NCI-H510A (cell line): ENCODE results near the gene PPP1R12B.
"Not testable (repeated sequence)": the region's sequence is repeated elsewhere in the genome, so short reads cannot be mapped to it uniquely, and the experiment has no call there.

Experiments used
- DNase-seq: peaks from one replicate; lab custom pipeline; 2025; lab: John Stamatoyannopoulos, UW

The PPP1R12B gene

DNA sequence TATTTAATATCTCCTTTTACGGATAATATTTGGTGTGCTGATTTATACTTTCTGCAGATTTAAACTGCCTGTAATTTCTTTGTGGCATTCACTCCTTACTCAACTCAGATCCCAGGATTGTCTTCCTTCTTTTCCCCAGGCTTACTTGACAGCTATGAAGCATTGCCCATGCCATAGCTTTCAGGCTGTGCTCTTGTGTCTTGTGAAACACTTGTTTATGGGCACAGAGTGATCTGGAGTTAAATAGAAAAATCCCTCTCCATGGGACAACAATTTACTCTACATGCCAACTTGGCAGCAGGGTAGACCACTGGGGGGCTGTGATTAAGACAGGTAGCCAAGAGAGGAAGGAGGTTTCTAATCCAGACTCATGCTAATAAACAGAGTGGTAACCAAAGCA is 57.4 kb downstream of the PPP1R12B start:
- no peak for DNase-seq

DNA sequence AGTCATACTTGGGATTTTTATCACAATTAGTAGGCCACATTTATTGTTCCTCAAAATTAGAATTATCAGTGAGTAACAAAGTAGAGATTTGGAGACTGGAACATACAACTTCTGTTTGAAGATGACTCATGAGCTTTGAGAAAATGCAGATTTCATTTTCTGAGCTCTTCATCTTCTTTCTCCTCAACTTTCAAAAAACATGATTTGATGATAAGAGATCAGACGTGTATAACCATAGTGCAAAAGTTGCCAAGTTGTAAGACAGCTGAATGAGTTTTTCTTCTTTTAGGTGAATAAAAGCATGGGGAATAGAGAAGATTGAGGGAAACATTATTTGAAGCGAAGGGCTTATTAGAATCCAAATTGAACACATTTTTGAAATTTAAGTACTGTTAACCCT is 58.4 kb downstream of the PPP1R12B start:
- DNase-seq, result not testable (repeated sequence)

DNA sequence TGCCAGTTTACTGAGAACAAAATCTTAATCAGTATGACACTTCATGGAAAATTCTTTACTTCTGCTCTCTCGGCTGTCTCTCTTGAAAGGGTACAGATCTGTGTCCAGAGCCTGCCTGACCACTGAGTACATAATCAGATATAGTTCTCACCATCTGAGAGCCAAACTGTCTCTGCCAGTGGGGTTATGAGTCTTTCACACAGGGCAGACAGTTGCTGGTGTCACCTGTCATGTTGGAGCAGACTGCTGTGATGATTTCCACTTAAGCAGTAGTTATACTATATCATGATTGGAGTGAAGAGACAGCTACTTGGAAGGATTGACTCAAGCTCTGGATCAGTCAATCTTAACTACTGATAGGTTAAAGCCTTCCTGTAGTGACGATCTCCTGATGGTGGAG is 58.9 kb downstream of the PPP1R12B start:
- DNase-seq, result not testable (repeated sequence)

DNA sequence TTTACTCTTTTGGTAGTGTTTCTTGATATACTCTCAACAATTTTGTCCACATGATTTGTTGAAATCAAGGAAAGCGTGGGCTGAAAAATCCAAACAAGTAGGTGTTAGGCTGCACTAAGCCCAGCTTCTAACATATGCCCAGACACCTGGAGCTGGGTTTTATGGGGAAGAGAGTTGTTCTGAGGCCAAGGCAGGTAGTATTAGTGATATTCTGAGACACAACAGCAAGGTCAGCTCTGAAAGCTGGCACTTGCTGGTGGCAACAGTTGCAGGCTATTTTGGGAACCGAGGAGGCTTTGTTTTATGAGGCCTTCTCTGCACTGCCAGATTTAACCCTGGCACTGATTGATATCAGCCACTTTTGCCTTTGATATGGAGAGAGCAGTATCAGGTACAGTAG is 61.8 kb downstream of the PPP1R12B start:
- not testable (repeated sequence) for DNase-seq

DNA sequence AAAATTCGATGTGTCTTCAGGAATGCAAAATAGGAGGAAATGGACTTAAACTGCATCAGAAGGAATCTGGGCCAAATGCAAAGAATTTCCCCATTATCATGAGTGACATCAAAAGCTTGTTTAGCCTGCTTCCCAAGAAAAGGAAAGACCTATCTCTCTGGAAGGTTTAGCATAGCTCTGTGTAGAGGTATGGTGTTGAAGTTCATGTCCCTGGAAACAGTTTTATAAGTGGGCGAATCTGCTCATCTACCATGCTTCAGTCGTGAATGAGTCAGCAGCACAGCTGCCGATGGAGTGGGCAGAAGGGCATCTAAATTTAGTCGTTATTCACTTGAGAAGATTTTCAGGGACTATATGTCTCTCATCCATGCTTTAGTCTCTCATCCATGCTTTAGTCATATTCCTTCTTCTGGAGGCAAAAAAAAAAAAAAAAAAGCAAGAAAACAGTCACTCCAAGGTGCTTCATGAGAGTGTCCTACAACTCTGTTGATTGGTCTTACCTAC is 62.4 kb downstream of the PPP1R12B start:
- not testable (repeated sequence) for DNase-seq

DNA sequence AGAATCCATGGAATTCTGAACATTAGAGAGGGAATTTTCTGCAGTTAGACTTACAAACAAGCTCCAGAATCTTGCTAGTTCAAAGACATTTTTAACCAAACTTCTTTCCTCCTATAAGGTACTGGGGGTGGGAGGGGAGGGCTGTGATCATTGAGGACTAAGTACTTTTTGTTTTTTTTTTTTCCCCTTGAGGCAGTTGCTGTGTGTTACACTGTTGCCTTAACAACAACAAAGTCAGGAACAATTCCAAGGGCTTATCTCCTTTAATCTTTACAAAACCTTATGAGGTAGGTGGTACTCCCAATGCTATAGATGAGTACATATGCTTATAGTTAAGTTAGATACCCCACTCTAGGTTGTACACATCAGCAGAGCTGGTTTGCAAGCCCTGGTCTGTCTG is 62.9 kb downstream of the PPP1R12B start:
- no peak for DNase-seq

DNA sequence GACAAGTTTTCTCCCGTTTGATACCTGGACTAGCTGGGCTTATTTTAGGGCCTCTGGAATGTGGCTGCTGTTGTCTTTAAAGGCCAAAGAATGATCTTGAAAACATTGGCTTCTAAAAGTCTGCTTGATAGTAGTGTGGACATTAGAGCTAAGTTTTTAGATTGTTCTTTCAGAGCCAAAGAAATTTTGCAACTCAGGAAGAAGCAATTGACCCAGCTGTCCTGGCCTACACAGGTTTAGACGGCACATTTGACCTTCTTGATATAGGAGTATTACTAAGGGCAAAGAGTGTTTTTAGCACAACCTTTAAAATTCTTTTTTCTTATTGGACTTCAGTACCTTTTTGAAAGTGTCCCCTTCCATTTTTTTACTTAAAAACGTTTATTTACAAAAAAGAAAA is 63.9 kb downstream of the PPP1R12B start:
- not testable (repeated sequence) for DNase-seq

DNA sequence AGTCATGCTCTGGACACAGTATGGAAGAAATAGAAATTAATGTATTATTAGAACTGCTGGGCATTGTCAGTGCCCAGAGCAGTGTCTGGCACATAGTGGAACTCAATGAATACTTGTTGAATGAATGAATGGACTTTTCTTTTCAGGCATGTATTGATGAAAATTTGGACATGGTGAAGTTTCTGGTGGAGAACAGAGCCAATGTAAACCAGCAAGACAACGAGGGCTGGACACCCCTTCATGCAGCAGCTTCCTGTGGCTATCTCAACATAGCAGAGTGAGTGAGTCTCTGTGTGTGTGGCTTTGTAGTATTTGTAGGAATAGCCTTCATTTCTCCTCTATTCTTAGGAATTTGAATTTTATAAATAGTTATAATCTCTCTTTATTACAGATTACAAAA is 68.1 kb downstream of the PPP1R12B start:
- DNase-seq, result no peak

DNA sequence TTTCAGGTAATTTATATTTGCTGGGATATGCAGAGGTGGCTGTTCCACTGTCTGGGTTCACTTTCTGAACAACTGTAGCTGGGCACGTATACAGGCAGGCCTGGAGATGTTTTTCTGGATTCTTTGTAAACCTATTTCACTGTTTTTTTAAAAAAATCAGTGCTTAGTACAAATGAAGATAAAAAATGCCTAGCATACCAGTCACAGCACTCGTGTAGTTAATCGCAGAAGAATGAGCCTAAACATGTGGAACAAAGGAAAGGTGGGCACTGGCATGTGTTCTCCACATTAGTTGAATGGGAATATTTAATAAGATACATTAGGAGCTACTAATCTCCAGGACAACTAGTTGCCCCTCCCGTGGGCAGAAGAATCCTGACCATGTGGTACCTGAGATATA is 68.6 kb downstream of the PPP1R12B start:
- DNase-seq, result not testable (repeated sequence)

DNA sequence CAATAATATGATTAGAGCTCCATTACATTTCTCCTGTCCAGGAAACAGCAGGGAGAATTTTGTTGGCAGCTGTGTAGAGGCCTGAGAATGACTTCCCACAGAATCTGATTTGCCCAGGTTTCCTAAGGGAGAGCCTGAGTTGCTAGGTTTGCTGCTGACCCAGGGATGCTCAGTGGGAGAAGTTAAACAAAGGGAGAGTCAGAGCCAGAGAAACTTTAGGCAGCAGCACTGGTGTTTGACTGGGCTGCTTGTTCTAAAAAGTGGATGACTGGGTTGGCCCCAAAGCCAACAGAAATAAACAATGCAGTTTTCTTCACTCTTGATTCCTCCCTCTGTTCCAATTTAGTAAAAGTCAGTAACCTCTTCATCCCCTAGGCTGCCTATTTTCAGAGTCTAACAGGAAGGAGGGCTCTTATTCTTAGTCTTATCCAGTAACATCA is 69.3 kb downstream of the PPP1R12B start:
- not testable (repeated sequence) for DNase-seq

DNA sequence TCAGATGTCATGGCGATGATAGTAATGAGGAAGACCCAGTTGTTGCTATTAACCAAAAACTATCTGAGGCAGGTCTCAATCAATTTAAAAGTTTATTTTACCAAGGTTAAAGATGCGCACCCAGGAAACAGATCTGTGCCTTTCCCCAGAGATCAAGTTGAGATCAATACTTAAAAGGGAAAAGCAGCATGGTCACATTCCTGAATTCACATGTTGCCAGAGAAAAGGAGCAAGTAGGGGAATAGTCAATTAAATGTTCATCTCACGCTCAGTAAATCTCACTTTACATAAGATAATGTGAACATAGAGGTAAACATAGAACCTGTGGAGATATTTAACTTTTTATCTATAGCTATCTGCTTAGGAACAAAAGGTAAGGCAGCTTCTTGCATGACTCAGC is 71.2 kb downstream of the PPP1R12B start:
- not testable (repeated sequence) for DNase-seq

DNA sequence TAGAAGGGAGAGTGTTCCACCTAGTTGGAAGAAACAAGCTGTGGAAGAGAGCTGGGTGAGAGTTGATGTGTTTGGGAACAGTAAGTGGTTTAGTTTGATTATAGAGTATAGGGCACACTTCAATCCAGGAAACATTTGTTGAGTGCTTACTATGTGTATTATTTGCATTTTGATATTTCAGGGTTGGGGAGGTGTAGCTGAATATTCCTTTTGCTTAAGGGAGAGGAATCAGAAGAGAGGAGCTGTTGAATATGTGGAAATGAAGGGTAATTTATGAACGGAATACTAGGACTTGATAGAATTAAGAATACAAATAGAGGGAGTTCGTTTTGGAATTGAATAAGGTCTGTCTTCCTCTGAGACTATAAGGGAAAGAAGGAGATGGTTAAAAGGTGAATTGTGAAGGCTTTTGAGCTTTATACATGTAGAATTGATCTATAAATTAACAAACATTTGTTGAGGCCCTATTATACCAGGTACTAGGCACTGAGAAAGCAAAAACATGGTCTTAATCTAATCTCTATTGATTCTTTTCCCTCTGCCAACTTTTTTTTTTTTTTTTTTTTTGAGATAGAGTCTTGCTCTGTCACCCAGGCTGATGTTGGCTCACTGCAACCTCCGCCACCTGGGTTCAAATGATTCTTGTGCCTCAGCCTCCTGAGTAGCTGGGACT is 72.1 kb downstream of the PPP1R12B start:
- DNase-seq, result not testable (repeated sequence)

DNA sequence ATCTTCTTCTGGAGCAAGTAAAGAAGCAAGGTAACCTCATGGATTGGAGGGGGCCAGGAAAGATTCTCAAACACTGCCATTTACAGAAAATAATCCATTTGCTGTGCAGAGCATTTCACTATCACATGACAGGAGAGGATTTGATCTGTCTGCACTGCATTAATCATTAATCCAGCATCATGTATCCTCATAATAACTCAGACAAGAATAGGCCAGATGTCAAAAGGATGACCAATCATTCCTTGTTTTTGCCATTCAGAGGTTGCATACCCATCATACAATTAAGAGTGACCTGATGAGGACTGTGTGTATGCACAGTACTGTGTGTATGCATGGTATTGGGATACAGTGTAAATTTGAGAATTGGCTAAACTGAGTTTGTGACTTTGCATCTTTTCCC is 74.2 kb downstream of the PPP1R12B start:
- DNase-seq, result not testable (repeated sequence)

DNA sequence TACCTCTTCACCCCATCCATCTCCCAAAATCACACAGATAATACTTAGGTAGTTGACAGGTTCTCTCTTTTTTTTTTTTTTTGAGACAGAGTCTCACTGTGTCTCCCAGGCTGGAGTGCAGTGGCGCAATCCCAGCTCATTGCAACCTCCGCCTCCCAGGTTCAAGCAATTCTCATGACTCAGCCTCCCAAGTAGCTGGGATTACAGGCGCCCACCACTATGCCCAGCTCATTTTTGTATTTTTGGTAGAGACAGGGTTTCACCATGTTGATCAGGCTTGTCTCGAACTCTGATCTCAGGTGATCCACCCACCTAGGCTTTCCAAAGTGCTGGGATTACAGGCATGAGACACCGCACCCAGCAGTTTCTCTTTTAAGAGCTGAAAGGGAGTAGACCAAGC is 75.8 kb downstream of the PPP1R12B start:
- not testable (repeated sequence) for DNase-seq

DNA sequence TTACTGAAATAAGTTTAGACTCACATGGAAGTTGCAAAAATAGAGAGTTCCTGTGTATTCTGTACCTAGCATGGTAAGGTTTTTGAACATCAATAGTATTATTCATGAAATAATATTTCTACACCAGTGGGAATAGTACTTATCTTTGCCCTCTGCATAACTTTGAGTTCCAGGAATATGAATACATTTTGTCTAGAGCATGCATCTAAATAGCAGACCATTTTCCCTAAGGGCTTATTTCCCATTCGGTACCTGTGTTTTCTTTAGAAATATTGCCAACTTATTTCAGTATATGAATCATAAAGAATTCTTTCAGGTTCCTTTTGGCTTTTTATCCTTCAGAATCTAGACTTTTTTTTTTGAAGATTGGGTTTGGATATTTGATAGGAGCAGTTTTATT is 81.6 kb downstream of the PPP1R12B start:
- not testable (repeated sequence) for DNase-seq

DNA sequence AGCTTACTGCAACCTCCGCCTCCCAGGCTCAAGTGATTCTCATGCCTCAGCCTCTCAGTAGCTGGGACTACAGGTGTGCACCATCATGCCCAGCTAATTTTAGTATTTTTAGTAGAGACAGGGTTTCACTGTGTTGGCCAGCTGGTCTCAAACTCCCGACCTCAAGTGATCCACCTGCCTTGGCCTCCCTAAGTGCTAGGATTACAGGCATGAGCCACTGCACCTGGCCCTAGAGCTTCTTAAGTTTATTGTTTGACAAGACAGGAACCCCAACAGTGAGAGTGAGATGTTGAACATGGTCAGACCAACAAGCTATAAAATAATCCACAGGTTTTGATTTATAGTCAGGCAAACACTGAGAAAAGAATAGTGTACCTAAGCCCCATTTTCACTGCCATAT is 83.8 kb downstream of the PPP1R12B start:
- peak; percentile 9 for DNase-seq

DNA sequence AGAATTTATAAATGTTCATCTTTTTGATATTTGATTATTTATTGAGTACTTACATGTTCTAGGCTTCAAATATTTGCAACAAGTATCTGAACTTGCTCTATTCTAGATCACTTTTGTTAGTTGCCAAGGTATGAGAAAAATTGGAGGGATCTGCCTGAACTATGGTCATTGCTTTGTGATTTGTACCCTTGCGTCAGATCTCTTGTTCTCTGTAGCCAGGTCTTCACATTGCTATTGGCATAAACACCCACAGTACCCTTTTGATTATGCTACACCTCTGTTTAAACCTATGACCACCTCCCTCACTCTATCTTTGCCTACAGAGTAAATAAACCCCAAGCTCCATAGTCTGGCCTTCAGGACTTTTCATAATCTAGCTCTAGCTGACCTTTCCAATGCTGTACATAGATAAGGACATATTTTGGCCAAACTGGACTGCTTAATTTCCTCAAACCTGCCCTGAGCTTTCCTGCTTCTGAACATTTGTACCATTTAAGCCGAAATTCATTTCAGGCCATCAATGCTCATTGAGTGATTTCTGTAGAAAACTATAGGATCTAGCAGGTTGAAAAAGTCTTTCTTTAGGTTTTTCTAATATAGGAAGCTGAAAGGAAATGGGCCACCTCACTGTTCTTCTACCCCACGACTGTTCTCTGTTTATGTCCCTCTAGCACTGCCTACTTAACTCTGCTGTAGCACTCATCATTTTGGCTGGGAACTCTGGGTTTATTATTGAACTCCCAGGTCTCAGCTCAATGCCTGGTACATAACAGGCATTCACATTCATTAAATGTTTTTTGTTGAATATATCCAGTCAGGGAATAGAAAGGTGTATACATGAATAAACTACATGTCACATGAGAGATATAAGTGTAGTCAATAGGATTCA is 84.9 kb downstream of the PPP1R12B start:
- DNase-seq, result no peak

DNA sequence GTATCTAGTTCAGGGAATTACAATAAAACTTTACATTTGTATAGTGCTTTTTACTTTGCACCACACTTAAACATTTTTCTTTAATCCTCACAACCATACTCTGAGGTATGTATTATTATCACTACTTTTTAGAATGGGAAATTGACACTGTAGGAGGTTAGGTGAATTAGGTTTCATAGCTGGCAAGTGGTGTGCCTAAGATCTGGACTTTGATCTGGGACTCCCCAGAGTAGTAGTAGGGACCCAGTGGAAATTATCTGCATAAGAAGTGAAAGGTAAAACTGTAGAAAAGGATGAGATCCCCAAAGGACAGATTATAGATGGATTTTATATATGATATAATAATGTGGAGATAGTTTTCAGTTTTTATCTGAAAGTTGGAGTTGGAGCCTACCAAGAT is 85.6 kb downstream of the PPP1R12B start:
- no peak for DNase-seq

DNA sequence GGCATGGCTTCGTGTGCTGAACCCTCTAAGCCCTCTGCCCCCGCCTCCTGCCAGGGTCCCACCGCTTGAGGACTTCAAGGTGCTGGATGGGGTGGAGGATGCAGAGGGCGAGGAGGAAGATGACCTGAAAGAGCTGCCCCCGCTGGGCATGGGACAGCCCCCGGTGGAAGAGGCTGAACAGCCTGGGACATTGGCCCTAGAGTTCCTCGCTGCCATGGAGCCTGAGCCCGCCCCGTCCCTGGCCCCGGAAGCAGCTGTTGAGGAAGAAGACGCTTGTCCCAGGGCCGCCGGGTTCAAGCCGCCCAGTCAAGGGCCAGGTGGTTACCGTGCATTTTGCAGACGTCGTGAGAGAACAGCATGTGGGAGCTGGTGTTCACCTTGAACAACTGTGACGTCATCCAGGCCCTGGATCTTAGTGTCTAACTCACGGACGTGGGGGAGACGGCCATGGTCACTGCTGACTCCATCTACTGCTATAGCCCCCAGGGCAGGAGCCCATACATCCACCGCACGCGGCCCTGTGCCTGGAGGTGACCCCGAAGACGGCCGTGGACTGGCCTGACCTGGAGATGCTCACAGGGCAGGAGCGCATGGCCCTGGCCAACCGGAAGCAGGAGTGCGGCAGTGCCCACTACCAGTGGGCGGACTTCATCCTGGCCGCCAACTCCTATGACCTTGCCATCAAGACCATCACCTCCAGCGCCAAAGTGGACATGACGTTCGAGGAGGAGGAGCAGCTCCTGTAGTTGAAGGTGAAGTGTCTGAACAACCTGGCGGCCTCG is 90.1 kb downstream of the PPP1R12B start:
- DNase-seq, result no peak

DNA sequence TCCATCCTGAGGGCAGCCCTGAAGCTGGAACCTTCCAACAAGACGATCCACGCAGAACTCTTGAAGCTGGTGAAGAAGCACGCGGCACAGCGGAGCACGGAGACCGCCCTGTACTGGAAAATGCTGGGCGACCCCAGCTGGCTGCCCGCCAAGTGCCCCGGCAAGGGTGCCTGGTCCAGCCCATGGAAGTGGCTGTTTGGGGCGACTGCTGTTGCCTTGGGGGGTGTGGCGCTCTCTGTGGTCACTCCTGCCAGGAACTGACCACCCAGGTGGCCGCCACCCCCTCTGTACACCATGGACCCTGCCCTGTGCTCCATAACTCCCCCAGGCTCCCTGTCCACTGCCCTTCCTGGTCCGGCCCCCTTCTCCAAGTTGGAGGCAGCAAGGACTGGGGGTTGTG is 90.8 kb downstream of the PPP1R12B start:
- DNase-seq, result no peak

DNA sequence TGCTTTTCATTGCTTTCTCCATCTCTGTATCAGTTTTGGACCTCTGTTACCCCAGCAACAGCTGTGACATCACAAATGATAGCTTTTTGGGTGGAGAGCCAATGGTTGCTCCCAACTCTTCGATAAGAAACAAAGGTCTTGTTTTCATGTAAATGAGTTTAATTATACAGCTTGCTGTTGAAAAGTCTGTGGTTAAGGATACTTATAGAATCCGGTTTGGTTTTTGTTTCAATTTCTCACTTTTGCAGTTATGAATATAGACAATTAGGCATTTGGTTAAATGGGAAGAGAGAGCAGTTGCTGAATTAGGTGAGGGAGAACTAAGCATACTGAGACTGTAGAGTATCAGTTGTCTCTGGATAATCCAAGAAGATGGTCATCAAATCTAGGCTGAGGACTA is 99.6 kb downstream of the PPP1R12B start:
- not testable (repeated sequence) for DNase-seq

DNA sequence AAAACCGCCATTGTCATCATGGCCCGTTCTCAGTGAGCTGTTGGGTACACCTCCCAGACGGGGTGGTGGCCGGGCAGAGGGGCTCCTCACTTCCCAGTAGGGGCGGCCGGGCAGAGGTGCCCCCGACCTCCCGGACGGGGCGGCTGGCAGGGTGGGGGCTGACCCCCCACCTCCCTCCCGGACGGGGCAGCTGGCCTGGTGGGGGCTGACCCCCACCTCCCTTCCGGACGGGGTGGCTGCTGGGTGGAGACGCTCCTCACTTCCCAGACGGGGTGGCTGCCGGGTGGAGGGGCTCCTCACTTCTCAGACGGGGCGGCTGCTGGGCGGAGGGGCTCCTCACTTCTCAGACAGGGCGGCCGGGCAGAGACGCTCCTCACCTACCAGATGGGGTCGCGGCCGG is 103.1 kb downstream of the PPP1R12B start:
- not testable (repeated sequence) for DNase-seq
